GM15510 (cell line): Measurements from ENCODE around the gene NSL1.

Source experiments
- POLR2A ChIP-seq: IDR thresholded peaks from 3 replicates; pipeline ENCODE4 v1.6.1; 2011; ENCODE audit warnings: borderline replicate concordance; ENCODE audit not compliant: insufficient read length; ENCODE audit errors: extremely low read depth

The NSL1 gene

GRCh38 chr1:212728606-212729005, 63.0 kb downstream of the NSL1 start:
- TF ChIP-seq POLR2A: no peak

GRCh38 chr1:212727386-212728181, 64.0 kb downstream of the NSL1 start:
- no peak for TF ChIP-seq POLR2A

GRCh38 chr1:212722270-212722957, 69.2 kb downstream of the NSL1 start:
- no peak for TF ChIP-seq POLR2A

GRCh38 chr1:212721388-212722247, 70.0 kb downstream of the NSL1 start:
- no peak for TF ChIP-seq POLR2A

GRCh38 chr1:212719633-212720032, 71.9 kb downstream of the NSL1 start:
- TF ChIP-seq POLR2A: no peak

- no peak for TF ChIP-seq POLR2A
Observed at GRCh38 chr1:212718499-212718898, 73.1 kb downstream of the NSL1 start.

- TF ChIP-seq POLR2A: no peak
Observed at GRCh38 chr1:212716161-212716560, 75.4 kb downstream of the NSL1 start.

- no peak for TF ChIP-seq POLR2A
Observed at GRCh38 chr1:212713465-212714136, 78.0 kb downstream of the NSL1 start.

GRCh38 chr1:212712451-212713303, 78.9 kb downstream of the NSL1 start:
- TF ChIP-seq POLR2A: no peak

- TF ChIP-seq POLR2A: no peak
Observed at GRCh38 chr1:212710566-212710965, 81.0 kb downstream of the NSL1 start.

GRCh38 chr1:212703991-212704564, 87.5 kb downstream of the NSL1 start:
- no peak for TF ChIP-seq POLR2A

- no peak for TF ChIP-seq POLR2A
Observed at GRCh38 chr1:212702672-212703071, 88.9 kb downstream of the NSL1 start.

GRCh38 chr1:212701910-212702309, 89.7 kb downstream of the NSL1 start:
- no peak for TF ChIP-seq POLR2A
